Parathyroid adenoma (tissue), 2 donors: Measurements from ENCODE around the gene RPL7A.
A peak's percentile ranks its signal among the peaks of the same experiment; 100 is the strongest.

Experiments
- H2AFZ ChIP-seq: fragments of 300-600 bp; sonication (generic); one replicate; pipeline ENCODE4 v1.7.0; 2017; ENCODE audit warnings: antibody characterized with exemption, mild to moderate bottlenecking
- H3K27ac ChIP-seq: fragments of 300-600 bp; sonication (generic); one replicate; pipeline ENCODE4 v1.7.0; 2017
- H3K27me3 ChIP-seq: fragments of 300-600 bp; sonication (generic); one replicate; pipeline ENCODE4 v1.7.0; 2017; ENCODE audit warnings: low read length; ENCODE audit not compliant: control insufficient read depth, insufficient read depth
- H3K36me3 ChIP-seq: fragments of 300-600 bp; sonication (generic); one replicate; pipeline ENCODE4 v1.7.0; 2017; ENCODE audit warnings: low read length; ENCODE audit not compliant: control insufficient read depth, insufficient read depth
- H3K4me1 ChIP-seq: fragments of 300-600 bp; sonication (generic); one replicate; pipeline ENCODE4 v1.7.0; 2017; ENCODE audit warnings: control low read depth
- H3K4me2 ChIP-seq: fragments of 300-600 bp; sonication (generic); one replicate; pipeline ENCODE4 v1.7.0; 2017; ENCODE audit warnings: low read length
- H3K4me3 ChIP-seq: fragments of 300-600 bp; sonication (generic); one replicate; pipeline ENCODE4 v1.7.0; 2017; ENCODE audit warnings: low read depth, low read length
- H3K79me2 ChIP-seq: fragments of 300-600 bp; sonication (generic); one replicate; pipeline ENCODE4 v1.7.0; 2017; ENCODE audit warnings: control low read depth
- H3K9ac ChIP-seq: fragments of 300-600 bp; sonication (generic); one replicate; pipeline ENCODE4 v1.7.0; 2017; ENCODE audit warnings: mild to moderate bottlenecking
- H3K9me3 ChIP-seq: fragments of 300-600 bp; sonication (generic); one replicate; pipeline ENCODE4 v1.7.0; 2017; ENCODE audit warnings: low read length; ENCODE audit not compliant: control insufficient read depth
- TF ChIP-seq, protein P1 (sequence below): fragments of 300-600 bp; sonication (generic); IDR thresholded peaks from one replicate; pipeline ENCODE4 v1.7.0; 2017; ENCODE audit warnings: antibody characterized with exemption, mild to moderate bottlenecking
- donor health status: primary hyperparathyroidism.

RPL7A gene

DNA sequence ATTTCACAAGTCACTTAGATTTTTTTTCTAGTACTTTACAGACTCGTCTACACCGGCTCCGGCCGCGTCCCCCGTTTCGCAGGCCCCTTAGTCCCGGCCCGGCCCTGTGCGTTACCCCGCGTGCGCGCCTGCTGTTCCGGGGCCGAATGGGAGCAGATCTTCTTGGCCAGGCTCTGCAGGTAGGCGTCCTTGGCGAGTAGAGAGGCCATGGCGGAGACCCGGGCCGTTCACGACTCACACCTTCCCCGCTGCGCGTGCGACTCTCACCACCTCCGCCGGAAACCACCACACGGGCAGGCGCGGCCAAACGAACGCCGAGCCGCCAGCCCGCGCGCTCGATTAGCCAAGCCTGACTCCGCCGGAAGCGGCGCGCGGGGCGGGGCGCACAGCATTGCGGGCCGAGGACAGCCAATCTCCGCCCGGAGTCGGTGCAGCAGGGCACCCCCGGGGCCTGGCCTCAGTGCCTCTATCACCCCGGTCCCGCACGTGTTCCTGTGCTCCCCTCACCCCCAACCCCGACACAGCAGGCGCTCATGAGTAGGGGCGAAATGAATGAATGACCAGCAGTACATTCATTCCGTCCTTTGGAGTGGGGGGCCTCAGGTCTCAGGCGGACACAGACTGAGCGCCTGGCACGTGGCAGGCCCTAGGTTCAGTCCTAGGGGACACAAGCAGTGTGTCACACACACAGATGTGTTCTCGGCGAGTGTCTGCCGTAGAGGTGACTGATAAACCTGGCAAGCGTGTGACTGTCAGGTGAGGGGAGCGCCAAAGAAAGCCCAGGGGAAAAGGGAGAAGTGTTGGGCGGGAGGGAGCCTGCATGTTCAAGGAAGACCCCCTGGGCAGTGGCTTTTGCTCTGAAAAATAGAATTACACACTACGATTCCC is 11.8 kb upstream of the RPL7A start, which contains the start of gene SURF6:
TSS of gene SURF6 (minus strand) at position 265 of the 888 bp plus-strand sequence. CDS start at position 209, 56 bp downstream.
- H3K4me3 ChIP-seq = peak within 1 kb of the TSS; percentile 96
- H3K9me3 ChIP-seq = no peaks in the 10 kb centered on the region
- H3K27me3 ChIP-seq = no peaks in the 10 kb centered on the region
- TF ChIP-seq, protein P1, sequence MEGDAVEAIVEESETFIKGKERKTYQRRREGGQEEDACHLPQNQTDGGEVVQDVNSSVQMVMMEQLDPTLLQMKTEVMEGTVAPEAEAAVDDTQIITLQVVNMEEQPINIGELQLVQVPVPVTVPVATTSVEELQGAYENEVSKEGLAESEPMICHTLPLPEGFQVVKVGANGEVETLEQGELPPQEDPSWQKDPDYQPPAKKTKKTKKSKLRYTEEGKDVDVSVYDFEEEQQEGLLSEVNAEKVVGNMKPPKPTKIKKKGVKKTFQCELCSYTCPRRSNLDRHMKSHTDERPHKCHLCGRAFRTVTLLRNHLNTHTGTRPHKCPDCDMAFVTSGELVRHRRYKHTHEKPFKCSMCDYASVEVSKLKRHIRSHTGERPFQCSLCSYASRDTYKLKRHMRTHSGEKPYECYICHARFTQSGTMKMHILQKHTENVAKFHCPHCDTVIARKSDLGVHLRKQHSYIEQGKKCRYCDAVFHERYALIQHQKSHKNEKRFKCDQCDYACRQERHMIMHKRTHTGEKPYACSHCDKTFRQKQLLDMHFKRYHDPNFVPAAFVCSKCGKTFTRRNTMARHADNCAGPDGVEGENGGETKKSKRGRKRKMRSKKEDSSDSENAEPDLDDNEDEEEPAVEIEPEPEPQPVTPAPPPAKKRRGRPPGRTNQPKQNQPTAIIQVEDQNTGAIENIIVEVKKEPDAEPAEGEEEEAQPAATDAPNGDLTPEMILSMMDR = no peak
- no peaks in the 10 kb centered on the region for H3K79me2 ChIP-seq
- peak within 1 kb of the TSS; percentile 98 for H3K4me2 ChIP-seq
- H3K4me1 ChIP-seq = peaks cover 7% of the 10 kb centered on the region
- peak within 1 kb of the TSS; percentile 46 for H3K9ac ChIP-seq
- peak within 1 kb of the TSS; percentile 61 for H3K27ac ChIP-seq
- no peaks in the 10 kb centered on the region for H3K36me3 ChIP-seq
- peak within 1 kb of the TSS; percentile 71 for H2AFZ ChIP-seq

DNA sequence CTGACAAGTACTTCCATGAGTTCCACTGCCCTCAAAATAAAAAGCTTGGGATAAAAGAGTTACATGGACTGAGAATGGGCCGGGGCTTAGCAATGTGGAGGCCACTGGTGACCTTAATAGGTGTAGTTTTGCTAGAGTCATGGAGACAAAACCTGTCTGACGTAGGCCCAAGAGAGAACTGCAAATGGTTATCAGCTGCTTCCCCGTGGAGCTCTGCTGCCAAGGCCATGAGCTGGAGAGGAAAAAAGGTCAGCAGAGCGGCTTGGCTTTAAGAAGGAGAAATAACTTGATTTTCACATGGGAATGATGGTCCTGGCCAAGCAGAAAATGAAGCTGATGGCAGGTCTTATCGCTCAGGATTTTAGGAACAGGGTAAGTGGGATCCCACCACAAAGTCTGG is 8.4 kb upstream of the RPL7A start:
- H3K9ac ChIP-seq = no peak overlapping the region
- H3K4me1 ChIP-seq = peaks cover 7% of the 10 kb centered on the region
- no peaks in the 10 kb centered on the region for H3K36me3 ChIP-seq
- TF ChIP-seq, protein P1 = no peak
- no peak overlapping the region for H3K4me3 ChIP-seq
- H2AFZ ChIP-seq = no peak overlapping the region
- H3K9me3 ChIP-seq = no peaks in the 10 kb centered on the region
- H3K4me2 ChIP-seq = no peak overlapping the region
- H3K27me3 ChIP-seq = no peaks in the 10 kb centered on the region
- H3K27ac ChIP-seq = no peak overlapping the region
- no peaks in the 10 kb centered on the region for H3K79me2 ChIP-seq

DNA sequence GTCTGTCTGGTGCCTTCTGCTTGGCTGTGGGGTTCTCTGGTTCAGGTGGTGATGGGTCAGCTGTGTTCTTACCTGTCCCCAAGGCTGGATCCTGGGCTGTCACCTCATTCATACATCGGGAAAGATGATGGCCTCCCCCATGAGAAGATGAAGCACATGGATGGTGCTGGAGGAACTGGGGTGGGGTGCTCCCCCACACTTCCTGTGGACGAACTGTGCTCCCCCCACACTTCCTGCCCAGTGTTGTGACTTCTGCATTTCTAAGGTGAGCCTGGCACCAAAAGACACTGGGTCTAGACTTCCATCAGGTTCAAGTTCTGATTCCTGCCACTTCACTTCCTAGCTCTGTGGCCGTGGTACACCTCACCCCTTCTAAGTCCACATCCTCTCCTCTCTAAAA is 7.8 kb upstream of the RPL7A start:
- no peak overlapping the region for H3K9ac ChIP-seq
- peaks cover 3% of the 10 kb centered on the region for H3K4me1 ChIP-seq
- H3K4me3 ChIP-seq = no peak overlapping the region
- TF ChIP-seq, protein P1 = no peak
- H3K27ac ChIP-seq = no peak overlapping the region
- H2AFZ ChIP-seq = no peak overlapping the region
- no peak overlapping the region for H3K4me2 ChIP-seq
- H3K79me2 ChIP-seq = no peaks in the 10 kb centered on the region
- H3K36me3 ChIP-seq = no peaks in the 10 kb centered on the region
- no peaks in the 10 kb centered on the region for H3K9me3 ChIP-seq
- H3K27me3 ChIP-seq = no peaks in the 10 kb centered on the region

DNA sequence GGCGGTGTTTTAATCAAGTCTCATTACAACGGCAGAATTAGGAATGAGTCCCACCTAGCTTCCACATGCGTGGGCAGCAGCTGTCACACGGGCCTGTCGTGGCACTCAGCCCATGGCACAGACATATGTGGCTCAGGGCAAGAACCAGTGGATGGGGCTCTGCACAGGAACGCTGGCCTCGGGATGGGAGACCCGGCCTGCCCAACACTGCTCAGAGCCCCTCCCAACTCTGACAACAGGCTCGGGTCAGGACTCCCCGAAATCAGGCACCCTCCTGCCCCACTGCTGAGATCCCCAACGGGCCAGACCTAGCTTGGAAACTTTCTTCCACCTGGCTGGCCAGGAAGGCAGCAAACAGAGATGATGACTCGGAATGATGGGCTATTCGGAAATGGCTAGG is 7.1 kb upstream of the RPL7A start:
- Histone ChIP-seq H3K9me3 (no peaks in the 10 kb centered on the region), H3K36me3 (no peaks in the 10 kb centered on the region), H3K27ac (no peak overlapping the region), H3K4me2 (no peak overlapping the region), H2AFZ (no peak overlapping the region), H3K4me1 (peaks cover 3% of the 10 kb centered on the region), H3K79me2 (no peaks in the 10 kb centered on the region), H3K27me3 (no peaks in the 10 kb centered on the region), H3K9ac (no peak overlapping the region), H3K4me3 (no peak overlapping the region)
- TF ChIP-seq, protein P1 = no peak
